HepG2 (cell line): ENCODE data around the gene TRIM61. TPM values are rescaled to one million over a fixed set of nuclear protein-coding genes. Genes with fewer than 3 reads are reported as not detected.

Experiments used
- ATAC-seq: fragments of 200-7000 bp; cut with Tn5 transposase; 3 replicates; pipeline ENCODE4 v1.9.1; 2020; ENCODE audit warnings: mild to moderate bottlenecking, moderate library complexity
- BruUV-seq: library from RNA; stranded (reverse); fragments of 400-500 nt; replicated peaks from 2 replicates; lab custom pipeline; 2021; lab: Mats Ljungman, UMichigan
- CTCF ChIA-PET: fragments of 300-600 bp; formaldehyde crosslinking; extraction: SDS; loops from one replicate; lab custom pipeline; 2021; ENCODE audit warnings: low total read pairs, inconsistent platforms, low intra/inter-chr PET ratio; lab: Yijun Ruan, JAX
- POLR2A ChIA-PET: fragments of 350-600 bp; sonication (Branson Sonifier 250); formaldehyde crosslinking; loops from one replicate; lab custom pipeline; 2020; ENCODE audit warnings: antibody characterized with exemption, inconsistent platforms; lab: Yijun Ruan, JAX
- DNase-seq: peaks from one replicate; pipeline ENCODE4 v3.0.0-alpha.2; 2015; ENCODE audit warnings: low spot score
- FAIRE-seq: peaks from 3 replicates; lab custom pipeline; 2011; peaks lifted over from hg19 to GRCh38; lab: Jason Lieb, UNC
- H2AFZ ChIP-seq: one replicate; pipeline ENCODE4 v1.6.1; 2011; ENCODE audit warnings: low read length, inconsistent platforms
- H3K27ac ChIP-seq: fragments of 300-600 bp; 3 replicates; pipeline ENCODE4 v1.8.0; 2011; ENCODE audit warnings: mixed run types, mild to moderate bottlenecking, mixed read lengths, low read length, inconsistent platforms; ENCODE audit not compliant: insufficient read depth; ENCODE audit errors: extremely low read length
- H3K27me3 ChIP-seq, 2 experiments: fragments of 200-600 bp in 1 of 2; 2 replicates in 1 of 2; 3 replicates in 1 of 2; pipeline versions ENCODE4 v1.6.0 to v1.8.0; 2011; ENCODE audit warnings: low read length in 2 of 2, mild to moderate bottlenecking in 2 of 2, moderate library complexity in 2 of 2, inconsistent platforms in 1 of 2; ENCODE audit not compliant: insufficient read depth in 2 of 2, control insufficient read depth in 1 of 2
- H3K36me3 ChIP-seq, 2 experiments: fragments of 200-600 bp in 1 of 2; replicated peaks in 1 of 2; 2 replicates in 1 of 2; 3 replicates in 1 of 2; pipeline versions ENCODE4 v1.5.1 to v1.8.0; 2011; ENCODE audit warnings: low read length in 2 of 2, inconsistent platforms in 1 of 2; ENCODE audit not compliant: insufficient read depth in 2 of 2, control insufficient read depth in 1 of 2
- H3K4me1 ChIP-seq: 2 replicates; pipeline ENCODE4 v1.5.1; 2012; ENCODE audit warnings: low read length, inconsistent platforms; ENCODE audit not compliant: insufficient read depth
- H3K4me2 ChIP-seq: 2 replicates; pipeline ENCODE4 v1.6.0; 2011; ENCODE audit warnings: low read depth, low read length, inconsistent platforms
- H3K4me3 ChIP-seq, 3 experiments: fragments of 200-600 bp in 1 of 3; sonication (generic), shearing (Covaris generic) in 1 of 3; replicated peaks in 1 of 3; 2 replicates each; pipeline ENCODE4 v1.5.1; 2011 to 2016; ENCODE audit warnings: low read length in 3 of 3, inconsistent platforms in 2 of 3, low read depth in 2 of 3, mild to moderate bottlenecking in 2 of 3, control low read depth in 1 of 3, mixed read lengths in 1 of 3; ENCODE audit not compliant: insufficient read depth in 1 of 3
- H3K79me2 ChIP-seq: one replicate; pipeline ENCODE4 v1.6.1; 2011; ENCODE audit warnings: low read length, inconsistent platforms; ENCODE audit not compliant: insufficient read depth
- H3K9ac ChIP-seq: 2 replicates; pipeline ENCODE4 v1.6.0; 2011; ENCODE audit warnings: mild to moderate bottlenecking, low read depth, low read length, inconsistent platforms; ENCODE audit not compliant: insufficient read depth
- H3K9me3 ChIP-seq: 2 replicates; pipeline ENCODE4 v1.5.1; 2012; ENCODE audit warnings: mild to moderate bottlenecking, low read length
- H4K20me1 ChIP-seq: 2 replicates; pipeline ENCODE4 v1.6.0; 2011; ENCODE audit warnings: inconsistent platforms, mild to moderate bottlenecking, low read length, moderate library complexity; ENCODE audit not compliant: insufficient read depth
- ARNT ChIP-seq: fragments of 450-650 bp; IDR thresholded peaks from 2 replicates; pipeline ENCODE4 v1.6.1; 2017
- ATF7 ChIP-seq, 2 experiments: fragments of 450-650 bp in 1 of 2; sonication (generic) in 1 of 2; formaldehyde crosslinking in 1 of 2; IDR thresholded peaks; 2 replicates each; pipeline versions ENCODE4 v1.4.0 to v1.6.1; 2016 to 2020; ENCODE audit warnings: antibody characterized with exemption in 1 of 2, mild to moderate bottlenecking in 1 of 2, missing genetic modification reagents in 1 of 2
- FOSL2 ChIP-seq: sonication (generic); formaldehyde crosslinking; IDR thresholded peaks from 2 replicates; pipeline ENCODE4 v1.4.0; 2020; ENCODE audit warnings: missing genetic modification reagents
- GTF3A ChIP-seq: sonication (generic); formaldehyde crosslinking; conservative IDR thresholded peaks from 2 replicates; pipeline ENCODE4 v1.4.0; 2020; ENCODE audit warnings: mild to moderate bottlenecking, missing genetic modification reagents
- HNF4G ChIP-seq, 2 experiments: sonication (generic) in 1 of 2; formaldehyde crosslinking in 1 of 2; IDR thresholded peaks; 2 replicates each; pipeline versions ENCODE4 v1.4.0 to v1.6.1; 2011 to 2020; ENCODE audit warnings: borderline replicate concordance in 2 of 2, low read depth in 2 of 2, mild to moderate bottlenecking in 2 of 2, low read length in 1 of 2, missing genetic modification reagents in 1 of 2, moderate library complexity in 1 of 2
- MTA1 ChIP-seq: sonication (generic); formaldehyde crosslinking; IDR thresholded peaks from 2 replicates; pipeline ENCODE4 v1.4.0; 2020; ENCODE audit warnings: missing genetic modification reagents, mild to moderate bottlenecking, borderline replicate concordance
- NFIC ChIP-seq: IDR thresholded peaks from 2 replicates; pipeline ENCODE4 v1.6.1; 2012; ENCODE audit warnings: mild to moderate bottlenecking, low read length, inconsistent platforms
- PCBP2 ChIP-seq: fragments of 200-400 bp; formaldehyde crosslinking; optimal IDR thresholded peaks from 2 replicates; pipeline ENCODE3; 2018; ENCODE audit warnings: low read length, low read depth; ENCODE audit not compliant: poor library complexity, severe bottlenecking
- YEATS4 ChIP-seq: sonication (generic); formaldehyde crosslinking; IDR thresholded peaks from 2 replicates; pipeline ENCODE4 v1.4.0; 2020; ENCODE audit warnings: missing genetic modification reagents, borderline replicate concordance
- ZNF207 ChIP-seq: fragments of 450-650 bp; IDR thresholded peaks from 2 replicates; pipeline ENCODE4 v1.6.1; 2016; ENCODE audit warnings: antibody characterized with exemption, borderline replicate concordance
- ZNF317 ChIP-seq: sonication (generic); formaldehyde crosslinking; IDR thresholded peaks from 2 replicates; pipeline ENCODE4 v1.5.0; 2020; ENCODE audit warnings: mild to moderate bottlenecking, missing genetic modification reagents
- ZNF33A ChIP-seq: sonication (generic); formaldehyde crosslinking; IDR thresholded peaks from 2 replicates; pipeline ENCODE4 v1.5.1; 2020; ENCODE audit warnings: missing genetic modification reagents, mild to moderate bottlenecking, moderate library complexity, borderline replicate concordance
- WGBS: methylation state at CpG from one replicate; pipeline ENCODE4 v1.1.6; 2017; ENCODE audit warnings: low lambda C conversion rate; 5-methylcytosine and 5-hydroxymethylcytosine counted together
- in situ Hi-C: cut with HindIII; loops from 2 replicates; pipeline ENCODE4 v1.10.0; 2017; ENCODE audit warnings: low pct_unique_long_range_greater_than_20kb; ENCODE audit not compliant: extremely low pct_ligation_motif_present
- intact Hi-C: fragments of 100-400 bp; cut with micrococcal nuclease; formaldehyde crosslinking; loops from one replicate; pipeline ENCODE4 v1.10.0; 2022; ENCODE audit not compliant: unreplicated experiment
- polyA plus RNA-seq, 8 experiments: library from polyadenylated mRNA; depleted of rRNA in 3 of 8; stranded (reverse) in 7 of 8; unstranded in 1 of 8; fragments of >200 nt; fragmentation: Illumina TruSeq in 4 of 8; extraction: Trizol in 4 of 8; gene quantifications; 2 replicates each; pipeline versions ENCODE4 v1.2.1 to v1.2.3, GENCODE V29; 2011 to 2016; ENCODE audit warnings: low read depth in 4 of 8, missing spikeins in 1 of 8, mixed read lengths in 1 of 8; ENCODE audit not compliant: insufficient read depth in 1 of 8
- total RNA-seq, 5 experiments: library from RNA; depleted of rRNA; stranded (reverse); fragments of >200 nt; fragmentation: Illumina TruSeq; extraction: Trizol; gene quantifications; 2 replicates each; pipeline ENCODE4 v1.2.3, GENCODE V29; 2016; ENCODE audit warnings: low read depth in 1 of 5
- TF ChIP-seq, protein P1 (sequence below): sonication (generic); formaldehyde crosslinking; IDR thresholded peaks from 2 replicates; pipeline ENCODE4 v1.4.0; 2020; ENCODE audit warnings: mild to moderate bottlenecking, missing genetic modification reagents
- TF ChIP-seq, protein P2 (sequence below): sonication (generic); formaldehyde crosslinking; IDR thresholded peaks from 2 replicates; pipeline ENCODE4 v1.8.0; 2022; ENCODE audit warnings: missing genetic modification reagents, mild to moderate bottlenecking, moderate library complexity, borderline replicate concordance
- TF ChIP-seq, protein P3 (sequence below): sonication (generic); formaldehyde crosslinking; conservative IDR thresholded peaks from 2 replicates; pipeline ENCODE4 v1.4.0; 2020; ENCODE audit warnings: missing genetic modification reagents
- TF ChIP-seq, protein P4 (sequence below): sonication (generic); formaldehyde crosslinking; IDR thresholded peaks from 2 replicates; pipeline ENCODE4 v1.5.0; 2020; ENCODE audit warnings: mild to moderate bottlenecking, missing genetic modification reagents

TRIM61 gene
- total and polyA plus RNA-seq, 2 of the 13 experiments (the other 11 are each of a cell fraction or from before 2014, with no cell fraction given), result not detected

DNA sequence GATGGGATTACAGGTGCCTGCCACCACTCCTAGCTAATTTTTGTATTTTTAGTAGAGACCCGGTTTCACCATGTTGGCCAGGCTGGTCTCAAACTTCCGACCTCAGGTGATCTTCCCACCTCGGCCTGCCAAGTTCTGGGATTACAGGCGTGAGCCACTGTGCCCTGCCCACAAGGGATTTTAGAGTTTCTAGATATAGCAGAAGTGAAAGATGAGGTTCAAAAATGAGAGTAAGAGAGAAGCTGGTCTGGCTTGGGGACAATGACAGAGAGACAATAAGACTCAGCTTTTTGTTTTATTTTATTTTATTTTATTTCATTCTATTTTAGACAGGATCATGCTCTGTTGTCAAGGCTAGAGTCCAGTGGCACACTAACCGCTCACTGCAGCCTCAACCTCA is 30.6 kb downstream of the TRIM61 start:
- FAIRE-seq (no peak), DNase-seq (no peak), ATAC-seq (no peak)
- Histone ChIP-seq H3K27ac (no peak overlapping the region), H3K9ac (no peak overlapping the region), H3K9me3 (no peaks in the 10 kb centered on the region), H4K20me1 (no peaks in the 10 kb centered on the region), H3K4me1 (no peaks in the 10 kb centered on the region), H3K4me2 (no peak overlapping the region), H3K36me3 (no peaks in the 10 kb centered on the region), H3K4me3 (no peak overlapping the region), H3K27me3 (no peaks in the 10 kb centered on the region; a peak in 1 of 5 replicates), H2AFZ (no peak overlapping the region), H3K79me2 (no peaks in the 10 kb centered on the region)
- WGBS, result 5% methylated on average over 5 of the region's 5 CpGs
- ChIA-PET CTCF (no interaction called here), POLR2A (no interaction called here)
- in situ Hi-C loops, result no loop called here
- TF ChIP-seq MTA1 (CRISPR knock-in tag) (no peak), FOSL2 (CRISPR knock-in tag) (no peak), YEATS4 (CRISPR knock-in tag) (no peak), ZNF33A (CRISPR knock-in tag) (no peak), ARNT (no peak), ZNF207 (no peak), ZNF317 (CRISPR knock-in tag) (no peak), NFIC (no peak), HNF4G (IDR thresholded peaks at IDR 0.05; ENCODE audit: borderline replicate concordance, low read depth, low read length) (no peak), HNF4G (CRISPR knock-in tag; IDR thresholded peaks at IDR 0.05; ENCODE audit: borderline replicate concordance, low read depth) (no peak), GTF3A (CRISPR knock-in tag) (no peak), PCBP2 (no peak), ATF7 (IDR thresholded peaks at IDR 0.05) (no peak), ATF7 (CRISPR knock-in tag; IDR thresholded peaks at IDR 0.05) (no peak)
- TF ChIP-seq, protein P1, sequence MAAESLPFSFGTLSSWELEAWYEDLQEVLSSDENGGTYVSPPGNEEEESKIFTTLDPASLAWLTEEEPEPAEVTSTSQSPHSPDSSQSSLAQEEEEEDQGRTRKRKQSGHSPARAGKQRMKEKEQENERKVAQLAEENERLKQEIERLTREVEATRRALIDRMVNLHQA (CRISPR knock-in tag), result no peak
- TF ChIP-seq, protein P2, sequence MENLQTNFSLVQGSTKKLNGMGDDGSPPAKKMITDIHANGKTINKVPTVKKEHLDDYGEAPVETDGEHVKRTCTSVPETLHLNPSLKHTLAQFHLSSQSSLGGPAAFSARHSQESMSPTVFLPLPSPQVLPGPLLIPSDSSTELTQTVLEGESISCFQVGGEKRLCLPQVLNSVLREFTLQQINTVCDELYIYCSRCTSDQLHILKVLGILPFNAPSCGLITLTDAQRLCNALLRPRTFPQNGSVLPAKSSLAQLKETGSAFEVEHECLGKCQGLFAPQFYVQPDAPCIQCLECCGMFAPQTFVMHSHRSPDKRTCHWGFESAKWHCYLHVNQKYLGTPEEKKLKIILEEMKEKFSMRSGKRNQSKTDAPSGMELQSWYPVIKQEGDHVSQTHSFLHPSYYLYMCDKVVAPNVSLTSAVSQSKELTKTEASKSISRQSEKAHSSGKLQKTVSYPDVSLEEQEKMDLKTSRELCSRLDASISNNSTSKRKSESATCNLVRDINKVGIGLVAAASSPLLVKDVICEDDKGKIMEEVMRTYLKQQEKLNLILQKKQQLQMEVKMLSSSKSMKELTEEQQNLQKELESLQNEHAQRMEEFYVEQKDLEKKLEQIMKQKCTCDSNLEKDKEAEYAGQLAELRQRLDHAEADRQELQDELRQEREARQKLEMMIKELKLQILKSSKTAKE, result no peak
- TF ChIP-seq, protein P3, sequence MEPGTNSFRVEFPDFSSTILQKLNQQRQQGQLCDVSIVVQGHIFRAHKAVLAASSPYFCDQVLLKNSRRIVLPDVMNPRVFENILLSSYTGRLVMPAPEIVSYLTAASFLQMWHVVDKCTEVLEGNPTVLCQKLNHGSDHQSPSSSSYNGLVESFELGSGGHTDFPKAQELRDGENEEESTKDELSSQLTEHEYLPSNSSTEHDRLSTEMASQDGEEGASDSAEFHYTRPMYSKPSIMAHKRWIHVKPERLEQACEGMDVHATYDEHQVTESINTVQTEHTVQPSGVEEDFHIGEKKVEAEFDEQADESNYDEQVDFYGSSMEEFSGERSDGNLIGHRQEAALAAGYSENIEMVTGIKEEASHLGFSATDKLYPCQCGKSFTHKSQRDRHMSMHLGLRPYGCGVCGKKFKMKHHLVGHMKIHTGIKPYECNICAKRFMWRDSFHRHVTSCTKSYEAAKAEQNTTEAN (CRISPR knock-in tag), result no peak
- TF ChIP-seq, protein P4, sequence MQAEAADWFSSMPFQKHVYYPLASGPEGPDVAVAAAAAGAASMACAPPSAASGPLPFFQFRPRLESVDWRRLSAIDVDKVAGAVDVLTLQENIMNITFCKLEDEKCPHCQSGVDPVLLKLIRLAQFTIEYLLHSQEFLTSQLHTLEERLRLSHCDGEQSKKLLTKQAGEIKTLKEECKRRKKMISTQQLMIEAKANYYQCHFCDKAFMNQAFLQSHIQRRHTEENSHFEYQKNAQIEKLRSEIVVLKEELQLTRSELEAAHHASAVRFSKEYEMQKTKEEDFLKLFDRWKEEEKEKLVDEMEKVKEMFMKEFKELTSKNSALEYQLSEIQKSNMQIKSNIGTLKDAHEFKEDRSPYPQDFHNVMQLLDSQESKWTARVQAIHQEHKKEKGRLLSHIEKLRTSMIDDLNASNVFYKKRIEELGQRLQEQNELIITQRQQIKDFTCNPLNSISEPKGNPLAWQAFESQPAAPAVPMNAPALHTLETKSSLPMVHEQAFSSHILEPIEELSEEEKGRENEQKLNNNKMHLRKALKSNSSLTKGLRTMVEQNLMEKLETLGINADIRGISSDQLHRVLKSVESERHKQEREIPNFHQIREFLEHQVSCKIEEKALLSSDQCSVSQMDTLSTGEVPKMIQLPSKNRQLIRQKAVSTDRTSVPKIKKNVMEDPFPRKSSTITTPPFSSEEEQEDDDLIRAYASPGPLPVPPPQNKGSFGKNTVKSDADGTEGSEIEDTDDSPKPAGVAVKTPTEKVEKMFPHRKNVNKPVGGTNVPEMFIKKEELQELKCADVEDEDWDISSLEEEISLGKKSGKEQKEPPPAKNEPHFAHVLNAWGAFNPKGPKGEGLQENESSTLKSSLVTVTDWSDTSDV (CRISPR knock-in tag), result no peak
- BruUV-seq, result no TSS peak
- intact Hi-C loops, result no loop called here
